Upper lobe of left lung (tissue), 4 donors: ENCODE data around the gene PRDM16.

Experiments
- CTCF ChIP-seq, 6 experiments: fragments of 450-650 bp in 4 of 6; fragments of 200-600 bp in 2 of 6; sonication (generic) in 2 of 6; IDR thresholded peaks; one replicate each; pipeline ENCODE4 v1.5.1; 2016 to 2019; ENCODE audit warnings: antibody characterized with exemption in 6 of 6
- EP300 ChIP-seq, 4 donors: sonication (generic); formaldehyde crosslinking; IDR thresholded peaks; one replicate each; pipeline ENCODE4 v1.5.1; 2017; ENCODE audit warnings: antibody characterized with exemption in 4 of 4, control low read depth in 2 of 4
- POLR2A ChIP-seq, 4 donors: fragments of 450-650 bp; IDR thresholded peaks; one replicate each; pipeline ENCODE4 v1.5.1; 2016 to 2017; ENCODE audit warnings: antibody characterized with exemption in 4 of 4, mild to moderate bottlenecking in 2 of 4

GRCh38 chr1:3160647-3161145 lies 91.7 kb downstream of the PRDM16 start:
- TF ChIP-seq CTCF (IDR thresholded peaks at IDR 0.05): no peak
- TF ChIP-seq POLR2A (IDR thresholded peaks at IDR 0.05): no peak
- no peak for TF ChIP-seq EP300 (IDR thresholded peaks at IDR 0.05)
